Gastrocnemius medialis (tissue), 4 donors: Measurements from ENCODE around the gene KRTAP10-6.

Experiments used
- POLR2A ChIP-seq, 2 donors: fragments of 450-650 bp; IDR thresholded peaks; one replicate each; pipeline ENCODE4 v1.6.1; 2017; ENCODE audit warnings: antibody characterized with exemption in 2 of 2, mild to moderate bottlenecking in 2 of 2, moderate library complexity in 2 of 2
- TF ChIP-seq, protein P1 (sequence below), 5 experiments: fragments of 450-650 bp in 3 of 5; fragments of 200-600 bp in 2 of 5; sonication (generic) in 2 of 5; IDR thresholded peaks in 4 of 5; conservative IDR thresholded peaks in 1 of 5; 1 replicate in 4 of 5; 2 replicates in 1 of 5; pipeline ENCODE4 v1.5.1; 2016 to 2019; ENCODE audit warnings: antibody characterized with exemption in 5 of 5, mild to moderate bottlenecking in 3 of 5, moderate library complexity in 3 of 5

DNA sequence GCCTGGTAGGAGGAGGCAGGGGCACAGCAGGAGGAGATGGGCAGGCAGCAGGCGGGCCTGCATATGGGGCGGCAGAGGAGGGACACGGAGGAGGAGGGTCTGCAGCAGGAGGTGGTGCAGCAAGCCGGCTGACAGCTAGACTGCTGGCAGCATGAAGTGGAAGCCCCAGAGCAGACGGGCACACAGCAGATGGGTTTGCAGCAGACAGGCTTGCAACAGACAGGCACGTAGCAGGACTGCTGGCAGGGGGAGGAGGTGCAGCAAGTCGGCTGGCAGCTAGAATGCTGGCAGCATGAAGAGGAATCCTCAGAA lies 12.5 kb downstream of the KRTAP10-6 start:
- TF ChIP-seq, protein P1, sequence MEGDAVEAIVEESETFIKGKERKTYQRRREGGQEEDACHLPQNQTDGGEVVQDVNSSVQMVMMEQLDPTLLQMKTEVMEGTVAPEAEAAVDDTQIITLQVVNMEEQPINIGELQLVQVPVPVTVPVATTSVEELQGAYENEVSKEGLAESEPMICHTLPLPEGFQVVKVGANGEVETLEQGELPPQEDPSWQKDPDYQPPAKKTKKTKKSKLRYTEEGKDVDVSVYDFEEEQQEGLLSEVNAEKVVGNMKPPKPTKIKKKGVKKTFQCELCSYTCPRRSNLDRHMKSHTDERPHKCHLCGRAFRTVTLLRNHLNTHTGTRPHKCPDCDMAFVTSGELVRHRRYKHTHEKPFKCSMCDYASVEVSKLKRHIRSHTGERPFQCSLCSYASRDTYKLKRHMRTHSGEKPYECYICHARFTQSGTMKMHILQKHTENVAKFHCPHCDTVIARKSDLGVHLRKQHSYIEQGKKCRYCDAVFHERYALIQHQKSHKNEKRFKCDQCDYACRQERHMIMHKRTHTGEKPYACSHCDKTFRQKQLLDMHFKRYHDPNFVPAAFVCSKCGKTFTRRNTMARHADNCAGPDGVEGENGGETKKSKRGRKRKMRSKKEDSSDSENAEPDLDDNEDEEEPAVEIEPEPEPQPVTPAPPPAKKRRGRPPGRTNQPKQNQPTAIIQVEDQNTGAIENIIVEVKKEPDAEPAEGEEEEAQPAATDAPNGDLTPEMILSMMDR (IDR thresholded peaks at IDR 0.05 in 4 of 5, conservative IDR thresholded peaks at IDR 0.05 in 1 of 5), result no peak
- no peak for TF ChIP-seq POLR2A (IDR thresholded peaks at IDR 0.05)
